ENCODE measurements around the gene EYA2.

EYA2 gene

DNA sequence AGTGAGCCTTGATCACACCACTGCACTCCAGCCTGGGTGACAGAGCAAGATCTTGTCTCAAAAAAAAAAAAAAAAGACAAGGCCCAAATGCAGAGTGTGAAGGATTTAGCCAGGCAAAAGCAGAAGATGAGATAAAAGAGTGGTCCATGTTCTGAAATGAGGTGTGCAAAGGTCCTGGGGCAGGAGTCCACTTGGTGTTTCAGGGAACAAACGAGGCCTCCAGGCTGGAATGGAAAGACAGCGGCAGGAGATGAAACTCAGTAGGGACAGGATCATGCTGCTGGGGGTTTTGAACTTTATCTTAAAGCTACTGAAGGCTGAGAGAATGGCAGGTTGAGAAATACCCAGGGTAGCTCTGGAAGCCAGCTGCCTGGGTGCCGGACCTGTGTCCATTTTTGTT, 283.6 kb downstream of the EYA2 start:
- Mint-ChIP-seq H3K9me3 (peaks cover 2% of the 10 kb centered on the region), H3K4me3 (no peak overlapping the region), H3K36me3 (ENCODE audit: low read depth) (peaks cover 6% of the 10 kb centered on the region), H3K27ac (no peak overlapping the region), H3K4me1 (no peaks in the 10 kb centered on the region), H3K27me3 (ENCODE audit: low read depth) (no peaks in the 10 kb centered on the region)
- TF ChIP-seq, protein P1, sequence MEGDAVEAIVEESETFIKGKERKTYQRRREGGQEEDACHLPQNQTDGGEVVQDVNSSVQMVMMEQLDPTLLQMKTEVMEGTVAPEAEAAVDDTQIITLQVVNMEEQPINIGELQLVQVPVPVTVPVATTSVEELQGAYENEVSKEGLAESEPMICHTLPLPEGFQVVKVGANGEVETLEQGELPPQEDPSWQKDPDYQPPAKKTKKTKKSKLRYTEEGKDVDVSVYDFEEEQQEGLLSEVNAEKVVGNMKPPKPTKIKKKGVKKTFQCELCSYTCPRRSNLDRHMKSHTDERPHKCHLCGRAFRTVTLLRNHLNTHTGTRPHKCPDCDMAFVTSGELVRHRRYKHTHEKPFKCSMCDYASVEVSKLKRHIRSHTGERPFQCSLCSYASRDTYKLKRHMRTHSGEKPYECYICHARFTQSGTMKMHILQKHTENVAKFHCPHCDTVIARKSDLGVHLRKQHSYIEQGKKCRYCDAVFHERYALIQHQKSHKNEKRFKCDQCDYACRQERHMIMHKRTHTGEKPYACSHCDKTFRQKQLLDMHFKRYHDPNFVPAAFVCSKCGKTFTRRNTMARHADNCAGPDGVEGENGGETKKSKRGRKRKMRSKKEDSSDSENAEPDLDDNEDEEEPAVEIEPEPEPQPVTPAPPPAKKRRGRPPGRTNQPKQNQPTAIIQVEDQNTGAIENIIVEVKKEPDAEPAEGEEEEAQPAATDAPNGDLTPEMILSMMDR (IDR thresholded peaks at IDR 0.05; ENCODE audit: unreplicated experiment in 3 of 3), result no peak

DNA sequence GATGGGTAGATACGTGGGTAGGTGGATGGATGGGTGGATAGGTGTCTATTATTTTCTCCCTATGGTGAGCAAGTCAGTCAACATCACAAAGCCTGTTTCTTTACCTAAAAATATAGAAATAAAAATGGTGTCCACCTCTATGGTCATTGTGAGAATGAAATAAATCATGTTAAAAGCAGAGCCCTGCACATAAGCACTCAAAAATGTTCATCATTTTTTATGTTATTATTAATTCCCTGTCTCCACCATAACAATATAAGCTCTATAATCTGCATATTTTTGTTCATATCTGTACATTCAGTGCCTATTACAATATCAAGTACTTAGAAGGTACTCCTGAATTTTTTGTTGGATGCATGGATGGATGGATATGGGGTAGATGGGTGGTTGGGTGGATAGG, 284.2 kb downstream of the EYA2 start:
- H3K4me1 Mint-ChIP-seq, result no peaks in the 10 kb centered on the region
- TF ChIP-seq, protein P1 (IDR thresholded peaks at IDR 0.05; ENCODE audit: unreplicated experiment in 3 of 3), result no peak

GRCh38 chr20:47179267-47179666, 284.6 kb downstream of the EYA2 start:
- no peaks in the 10 kb centered on the region for H3K4me1 Mint-ChIP-seq
- H3K9me3 Mint-ChIP-seq, result peaks cover 2% of the 10 kb centered on the region
- no peak overlapping the region for H3K27ac Mint-ChIP-seq
- H3K36me3 Mint-ChIP-seq (ENCODE audit: low read depth), result peaks cover 6% of the 10 kb centered on the region
- H3K4me3 Mint-ChIP-seq, result no peak overlapping the region
- TF ChIP-seq, protein P1 (IDR thresholded peaks at IDR 0.05; ENCODE audit: unreplicated experiment in 3 of 3), result no peak
- no peaks in the 10 kb centered on the region for H3K27me3 Mint-ChIP-seq (ENCODE audit: low read depth)

More for the DNA sequence above, 284.2 kb downstream of the EYA2 start:
- Mint-ChIP-seq H3K4me3 (no peak overlapping the region), H3K9me3 (peaks cover 2% of the 10 kb centered on the region), H3K27ac (no peak overlapping the region), H3K27me3 (ENCODE audit: low read depth) (no peaks in the 10 kb centered on the region), H3K36me3 (ENCODE audit: low read depth) (peaks cover 6% of the 10 kb centered on the region)

GRCh38 chr20:47181056-47181862, 286.6 kb downstream of the EYA2 start:
- TF ChIP-seq, protein P1 (IDR thresholded peaks at IDR 0.05; ENCODE audit: unreplicated experiment in 3 of 3), result no peak
- peaks cover 3% of the 10 kb centered on the region for H3K36me3 Mint-ChIP-seq (ENCODE audit: low read depth)

GRCh38 chr20:47183367-47183766, 288.7 kb downstream of the EYA2 start:
- TF ChIP-seq, protein P1 (IDR thresholded peaks at IDR 0.05; ENCODE audit: unreplicated experiment in 3 of 3), result no peak
- no peak overlapping the region for H3K27ac Mint-ChIP-seq
- peaks cover 5% of the 10 kb centered on the region for H3K36me3 Mint-ChIP-seq (ENCODE audit: low read depth)
- no peak overlapping the region for H3K4me3 Mint-ChIP-seq
- H3K27me3 Mint-ChIP-seq (ENCODE audit: low read depth), result no peaks in the 10 kb centered on the region
- H3K4me1 Mint-ChIP-seq, result no peaks in the 10 kb centered on the region
- H3K9me3 Mint-ChIP-seq, result peaks cover 2% of the 10 kb centered on the region

More at GRCh38 chr20:47181056-47181862, 286.6 kb downstream of the EYA2 start:
- no peaks in the 10 kb centered on the region for H3K4me1 Mint-ChIP-seq
- H3K9me3 Mint-ChIP-seq, result peaks cover 2% of the 10 kb centered on the region
- H3K27me3 Mint-ChIP-seq (ENCODE audit: low read depth), result no peaks in the 10 kb centered on the region
- peak overlapping the region in 1 of 3 experiments; percentile 46 for H3K27ac Mint-ChIP-seq
- no peak overlapping the region for H3K4me3 Mint-ChIP-seq

Data from nephron (organoid).